Adipocyte (in vitro differentiated cells): ENCODE results near the gene RPL10.
A peak's percentile ranks its signal among the peaks of the same experiment; 100 is the strongest.

Experiments used
- DNase-seq: peaks from one replicate; pipeline ENCODE4 v3.0.0-alpha.2; 2015; ENCODE audit warnings: low read depth
- H3K27me3 ChIP-seq: replicated peaks from 2 replicates; pipeline ENCODE4 v1.7.0; 2013; ENCODE audit warnings: mild to moderate bottlenecking, low read length, moderate library complexity; ENCODE audit not compliant: control insufficient read depth, insufficient read depth
- H3K36me3 ChIP-seq: 2 replicates; pipeline ENCODE4 v1.7.0; 2013; ENCODE audit warnings: low read length, mild to moderate bottlenecking, moderate library complexity; ENCODE audit not compliant: control insufficient read depth, insufficient read depth, severe bottlenecking
- H3K4me1 ChIP-seq: 2 replicates; pipeline ENCODE4 v1.7.0; 2013; ENCODE audit warnings: mild to moderate bottlenecking, low read length, moderate library complexity; ENCODE audit not compliant: control insufficient read depth, insufficient read depth
- H3K4me3 ChIP-seq: 2 replicates; pipeline ENCODE4 v1.7.0; 2013; ENCODE audit warnings: mild to moderate bottlenecking, low read length, moderate library complexity
- H3K9ac ChIP-seq: 2 replicates; pipeline ENCODE4 v1.7.0; 2013; ENCODE audit warnings: mild to moderate bottlenecking, low read length, moderate library complexity
- H3K9me3 ChIP-seq: 2 replicates; pipeline ENCODE4 v1.7.0; 2013; ENCODE audit warnings: mild to moderate bottlenecking, low read length, moderate library complexity; ENCODE audit not compliant: control insufficient read depth

RPL10 gene

DNA sequence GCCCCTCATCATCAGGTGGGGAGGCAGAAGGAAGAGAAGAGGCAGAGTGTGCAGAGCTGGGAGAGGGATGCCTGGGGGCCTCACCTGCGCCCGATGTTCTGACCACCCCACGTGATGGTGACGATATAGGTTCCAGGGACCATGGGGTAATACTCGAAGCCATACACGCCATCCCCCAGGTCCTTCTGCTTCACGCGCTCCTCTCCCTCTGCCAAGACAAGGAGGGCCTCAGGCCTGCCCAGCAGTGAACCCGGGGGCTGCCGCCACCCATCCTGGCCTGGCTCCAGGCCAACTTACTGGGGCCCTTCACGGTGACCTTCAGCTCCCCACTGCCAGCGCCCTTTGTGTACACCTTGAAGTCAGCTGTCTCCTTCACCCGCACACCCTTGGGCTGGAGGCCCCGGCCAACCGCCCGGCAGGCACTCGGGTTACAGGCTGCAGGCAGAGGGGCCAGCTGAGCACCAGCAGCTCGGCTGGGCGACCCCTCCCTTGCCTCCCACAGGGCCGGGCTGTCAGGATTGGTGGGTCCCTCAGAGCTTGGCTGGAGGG is 33.1 kb upstream of the RPL10 start:
- Histone ChIP-seq H3K9me3 (no peaks in the 10 kb centered on the region), H3K27me3 (no peaks in the 10 kb centered on the region), H3K4me3 (no peak overlapping the region), H3K9ac (no peak overlapping the region), H3K4me1 (peaks cover 10% of the 10 kb centered on the region), H3K36me3 (peaks cover 64% of the 10 kb centered on the region)
- DNase-seq, result no peak

- Histone ChIP-seq H3K27me3 (no peaks in the 10 kb centered on the region), H3K9ac (peak overlapping the region; percentile 91), H3K9me3 (no peaks in the 10 kb centered on the region), H3K36me3 (peaks cover 58% of the 10 kb centered on the region), H3K4me1 (peaks cover 10% of the 10 kb centered on the region), H3K4me3 (no peak overlapping the region)
- no peak for DNase-seq
Measured at GRCh38 chrX:154365997-154366665, 32.0 kb upstream of the RPL10 start.

GRCh38 chrX:154366666-154367055 is 31.5 kb upstream of the RPL10 start:
- Histone ChIP-seq H3K9ac (peak overlapping the region; percentile 91), H3K4me1 (peaks cover 10% of the 10 kb centered on the region), H3K27me3 (no peaks in the 10 kb centered on the region), H3K36me3 (peaks cover 54% of the 10 kb centered on the region), H3K4me3 (no peak overlapping the region), H3K9me3 (no peaks in the 10 kb centered on the region)
- DNase-seq, result no peak

- H3K4me1 ChIP-seq, result peaks cover 10% of the 10 kb centered on the region
- H3K9me3 ChIP-seq, result no peaks in the 10 kb centered on the region
- H3K36me3 ChIP-seq, result peaks cover 44% of the 10 kb centered on the region
- peak overlapping the region; percentile 78 for H3K4me3 ChIP-seq
- no peaks in the 10 kb centered on the region for H3K27me3 ChIP-seq
- DNase-seq, result no peak
- peak overlapping the region; percentile 91 for H3K9ac ChIP-seq
Measured at GRCh38 chrX:154367474-154368308, 30.5 kb upstream of the RPL10 start.

DNA sequence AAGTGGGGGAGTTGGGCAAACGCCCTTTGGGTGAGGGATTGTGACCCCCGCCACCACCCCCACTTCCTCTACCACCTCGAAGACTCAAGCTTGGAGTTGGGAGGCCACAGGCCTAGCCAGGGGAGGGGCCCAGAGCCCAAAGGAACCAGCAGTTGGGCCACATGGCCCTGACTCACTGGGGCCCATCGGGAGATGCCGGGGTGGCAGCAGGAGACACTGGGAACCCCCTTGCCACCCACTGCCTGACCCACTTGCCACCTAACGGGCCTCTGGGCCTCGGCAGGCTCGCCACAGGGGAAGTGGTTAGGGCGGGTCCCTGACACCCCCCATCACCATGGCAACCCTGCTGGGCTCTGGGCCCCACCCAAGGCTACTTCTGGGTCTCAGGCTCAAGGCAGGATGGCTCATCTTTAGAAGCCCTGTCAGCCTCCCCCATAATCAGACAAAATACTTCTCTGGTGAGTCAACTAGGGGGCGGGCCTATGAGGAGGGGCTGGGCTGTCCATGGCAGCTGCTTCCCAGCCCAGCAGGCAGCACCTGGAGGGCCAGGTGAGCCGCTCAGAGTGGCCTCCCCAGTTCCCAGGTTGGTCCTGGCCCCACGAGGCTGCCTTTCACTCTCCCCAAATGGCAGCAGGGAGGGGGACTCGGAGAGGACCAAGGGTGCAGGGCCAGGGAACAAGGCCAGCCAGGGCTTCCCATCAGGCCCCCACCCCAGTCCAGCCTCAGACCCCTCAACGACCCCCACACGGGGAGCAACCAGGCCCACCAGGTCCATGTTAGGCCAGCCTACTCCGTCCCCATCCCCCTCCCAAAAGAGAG is 29.3 kb upstream of the RPL10 start:
- DNase-seq, result peak; percentile 86
- Histone ChIP-seq H3K36me3 (peaks cover 36% of the 10 kb centered on the region), H3K4me3 (peak overlapping the region; percentile 78)

DNA sequence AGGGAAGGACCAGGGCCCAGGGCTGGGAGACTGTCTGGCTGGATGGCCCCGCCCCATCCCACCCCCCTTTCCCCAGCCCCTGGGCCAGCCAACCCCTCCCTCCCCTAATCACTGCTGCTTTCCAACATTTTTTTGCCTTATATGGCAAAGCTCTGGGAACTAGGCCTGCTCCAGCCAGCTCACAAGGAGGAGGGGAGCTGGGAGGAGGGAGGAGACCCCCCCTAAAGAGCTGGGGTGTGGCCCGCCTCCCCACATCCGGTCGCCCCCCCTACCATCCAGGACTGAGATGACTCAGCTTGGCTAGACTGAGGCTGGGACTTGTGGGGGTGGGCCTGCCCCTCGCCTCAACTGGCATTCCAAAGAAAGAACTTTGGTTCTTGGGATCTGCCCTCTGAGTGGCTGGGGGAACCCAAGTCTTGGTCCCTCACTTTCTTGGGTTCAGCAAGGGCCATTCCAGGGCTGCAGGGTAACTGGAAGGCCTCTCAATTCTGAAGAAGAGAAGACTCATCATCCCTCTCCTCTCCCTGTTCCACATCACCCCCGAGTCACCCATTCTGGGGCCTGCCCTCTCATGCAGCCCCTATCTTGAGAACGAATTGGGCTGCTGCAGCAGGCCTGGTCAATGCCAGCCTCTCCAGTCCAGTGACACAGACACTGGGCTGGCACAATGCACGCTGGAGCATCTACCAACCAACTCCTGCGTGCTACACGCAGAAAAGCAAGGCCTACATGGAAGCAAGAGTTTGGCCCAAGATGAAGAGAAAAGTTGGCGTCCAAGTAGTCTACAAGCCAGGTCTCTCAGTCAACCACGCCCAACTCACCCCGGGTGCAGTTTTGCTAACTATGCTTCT is 28.5 kb upstream of the RPL10 start:
- Histone ChIP-seq H3K4me1 (peaks cover 16% of the 10 kb centered on the region), H3K27me3 (no peaks in the 10 kb centered on the region), H3K36me3 (peaks cover 28% of the 10 kb centered on the region), H3K4me3 (peak overlapping the region; percentile 91), H3K9ac (peak overlapping the region; percentile 99), H3K9me3 (no peaks in the 10 kb centered on the region)
- peak; percentile 91 for DNase-seq

More for the DNA sequence above, 29.3 kb upstream of the RPL10 start:
- H3K4me1 ChIP-seq, result peaks cover 14% of the 10 kb centered on the region
- H3K27me3 ChIP-seq, result no peaks in the 10 kb centered on the region
- H3K9ac ChIP-seq, result peak overlapping the region; percentile 91
- H3K9me3 ChIP-seq, result no peaks in the 10 kb centered on the region

DNA sequence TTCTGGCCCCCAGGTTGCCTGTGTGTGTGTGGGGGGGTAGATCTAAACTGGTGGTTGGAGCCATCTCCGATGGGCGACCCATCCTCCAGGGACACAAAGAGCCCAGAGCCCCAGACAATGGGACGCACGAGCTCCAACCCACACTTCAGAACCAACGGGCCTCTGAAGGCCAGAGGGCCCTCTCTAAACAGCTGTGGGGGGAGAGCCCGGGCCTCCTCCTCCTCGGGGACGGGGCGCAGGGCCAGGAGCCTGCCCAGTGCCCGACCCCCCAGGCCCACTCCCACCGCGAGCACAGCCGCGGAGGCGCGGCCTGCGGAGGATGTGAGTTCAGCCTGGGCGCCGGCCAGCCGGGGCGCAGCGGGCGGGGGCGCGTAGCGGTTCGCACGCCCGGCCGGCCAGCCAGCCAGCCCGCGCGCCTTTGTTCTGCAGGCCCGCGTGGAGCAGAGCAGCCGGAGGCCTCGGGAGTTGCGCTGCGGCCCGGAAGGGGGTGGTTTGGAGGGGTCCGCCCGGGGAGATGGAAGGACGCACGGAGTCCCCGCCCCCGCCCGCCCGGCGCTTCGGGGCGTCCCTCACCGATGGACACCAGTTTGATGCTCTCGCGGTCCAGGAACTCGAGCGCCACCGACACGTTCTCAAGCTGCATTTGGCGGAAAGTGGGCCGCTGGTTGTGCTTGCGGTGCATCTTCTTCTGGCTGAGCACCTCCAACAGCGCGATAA is 27.7 kb upstream of the RPL10 start:
- peaks cover 21% of the 10 kb centered on the region for H3K36me3 ChIP-seq
- H3K9ac ChIP-seq, result peak overlapping the region; percentile 99
- peaks cover 16% of the 10 kb centered on the region for H3K4me1 ChIP-seq
- no peaks in the 10 kb centered on the region for H3K27me3 ChIP-seq
- DNase-seq, result peak; percentile 44
- no peaks in the 10 kb centered on the region for H3K9me3 ChIP-seq
- peak overlapping the region; percentile 91 for H3K4me3 ChIP-seq

- H3K9ac ChIP-seq, result peak overlapping the region; percentile 99
- peaks cover 16% of the 10 kb centered on the region for H3K4me1 ChIP-seq
- no peaks in the 10 kb centered on the region for H3K9me3 ChIP-seq
- no peaks in the 10 kb centered on the region for H3K27me3 ChIP-seq
- H3K36me3 ChIP-seq, result peaks cover 14% of the 10 kb centered on the region
- DNase-seq, result peak; percentile 95
- peak overlapping the region; percentile 91 for H3K4me3 ChIP-seq
Measured at GRCh38 chrX:154371017-154371788, 27.0 kb upstream of the RPL10 start.

GRCh38 chrX:154371789-154372300 is 26.3 kb upstream of the RPL10 start:
- DNase-seq, result no peak
- peaks cover 8% of the 10 kb centered on the region for H3K36me3 ChIP-seq
- H3K9ac ChIP-seq, result peak overlapping the region; percentile 79
- peak overlapping the region; percentile 73 for H3K4me3 ChIP-seq
- H3K9me3 ChIP-seq, result no peaks in the 10 kb centered on the region
- H3K4me1 ChIP-seq, result peaks cover 14% of the 10 kb centered on the region
- no peaks in the 10 kb centered on the region for H3K27me3 ChIP-seq
